HTR-8/SVneo (cell line): Measurements from ENCODE around the gene FEN1.

Experiments
- DNase-seq: peaks from one replicate; pipeline ENCODE4 v3.0.0; 2011; ENCODE audit warnings: low spot score, mixed read lengths; ENCODE audit not compliant: insufficient read length
- FAIRE-seq: peaks from 2 replicates; lab custom pipeline; 2011; peaks lifted over from hg19 to GRCh38; lab: Jason Lieb, UNC

The FEN1 gene

DNA sequence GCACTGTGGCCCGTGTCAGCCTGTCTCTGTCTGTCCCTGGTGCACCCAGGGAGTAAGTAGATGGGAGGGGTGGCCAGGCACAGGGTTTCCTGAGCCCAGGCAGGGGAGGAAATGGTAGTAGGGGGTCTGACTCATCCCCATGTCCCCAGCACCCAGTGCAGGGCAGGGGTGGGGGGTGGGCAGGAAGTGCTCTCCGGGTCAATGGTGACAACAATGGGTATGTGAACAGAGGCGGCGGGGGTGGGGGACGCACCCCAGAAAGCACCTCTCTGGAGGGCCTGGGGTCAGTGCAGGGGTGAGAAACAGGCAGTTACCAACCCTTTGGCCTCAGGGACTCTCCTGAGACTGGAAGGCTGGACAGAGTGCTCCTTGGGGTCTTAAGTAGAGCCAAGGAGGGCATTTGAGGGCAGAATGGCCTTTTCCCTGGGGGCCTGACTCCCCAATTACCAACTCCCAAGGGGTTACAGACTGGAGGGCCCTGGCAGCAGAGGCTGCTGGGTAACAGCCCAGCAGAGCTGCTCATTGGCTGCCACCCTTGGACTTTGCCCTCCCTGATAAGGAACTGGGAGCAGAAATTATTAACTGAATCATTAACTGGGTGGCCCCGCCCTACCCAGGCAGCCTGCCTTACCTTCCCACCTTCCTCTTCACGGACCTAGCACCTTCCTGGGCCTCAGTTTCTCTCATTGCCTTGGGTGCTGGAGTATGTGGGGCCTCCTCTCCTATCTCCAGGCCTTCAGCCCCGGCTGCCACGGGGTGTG is 36.1 kb upstream of the FEN1 start:
- FAIRE-seq (no peak), DNase-seq (peak; percentile 68)

GRCh38 chr11:61757213-61757862 is 35.4 kb upstream of the FEN1 start:
- DNase-seq (no peak), FAIRE-seq (no peak)

- no peak for DNase-seq
- FAIRE-seq = no peak
Measured at GRCh38 chr11:61760946-61761345, 31.8 kb upstream of the FEN1 start.

DNA sequence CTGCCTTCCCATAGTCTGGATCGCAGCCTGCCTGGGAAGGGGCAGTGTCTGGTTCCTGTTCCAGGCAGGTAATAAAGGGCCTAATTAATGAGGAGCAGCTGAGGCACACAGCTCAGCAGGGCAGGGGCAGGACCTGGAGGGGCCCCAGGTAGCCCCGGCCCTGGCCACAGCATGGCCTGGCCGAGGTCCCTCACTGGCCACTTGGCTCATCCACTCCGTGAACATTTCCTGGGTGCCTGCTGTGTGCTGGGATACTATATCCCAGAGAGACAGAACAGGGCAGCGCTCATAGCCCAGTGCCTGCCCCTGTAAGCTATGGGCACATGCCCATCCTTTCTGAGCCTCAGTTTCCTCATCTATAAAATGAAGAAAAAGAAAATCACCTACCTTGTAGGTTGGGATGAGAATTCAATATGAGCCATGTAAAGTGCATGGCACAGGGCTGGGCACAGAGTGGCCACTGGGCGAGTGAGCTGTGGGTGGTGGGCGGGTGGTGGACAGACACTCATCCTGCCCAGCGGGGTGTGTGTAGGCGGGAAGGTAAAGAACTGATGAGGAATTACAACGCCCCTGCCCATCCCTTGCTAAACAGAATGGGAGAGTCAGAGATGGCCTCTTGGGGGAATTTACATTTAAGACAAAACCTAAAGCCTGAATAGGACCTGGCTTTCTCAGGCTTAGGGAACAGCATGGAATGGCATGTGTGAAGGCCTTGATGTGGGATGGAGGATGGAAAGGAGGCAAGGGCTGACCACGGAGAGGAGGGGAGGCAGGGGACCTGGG is 31.1 kb upstream of the FEN1 start:
- no peak for DNase-seq
- FAIRE-seq = no peak

- FAIRE-seq (no peak), DNase-seq (no peak)
Measured at GRCh38 chr11:61762223-61762615, 30.5 kb upstream of the FEN1 start.

DNA sequence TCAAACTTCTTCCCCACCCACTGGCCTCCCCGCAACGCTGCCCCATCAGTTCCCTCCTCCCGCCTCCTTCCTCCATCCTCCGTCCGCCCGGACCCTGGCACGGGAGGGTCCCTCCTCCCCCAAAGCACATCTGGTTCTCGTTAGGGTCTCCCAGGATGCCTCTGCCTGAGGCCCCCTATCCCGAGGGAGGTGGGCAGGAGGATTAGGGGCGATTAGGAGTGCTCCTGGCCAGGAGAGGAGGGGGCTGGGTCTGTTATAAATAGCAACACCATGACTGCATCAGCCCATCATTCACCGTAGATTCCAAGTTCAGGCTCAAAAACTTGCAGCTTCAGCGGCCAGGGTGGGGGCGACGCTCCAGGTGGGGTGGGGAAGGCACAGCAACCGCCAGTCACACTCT is 29.9 kb upstream of the FEN1 start:
- FAIRE-seq (no peak), DNase-seq (no peak)

DNA sequence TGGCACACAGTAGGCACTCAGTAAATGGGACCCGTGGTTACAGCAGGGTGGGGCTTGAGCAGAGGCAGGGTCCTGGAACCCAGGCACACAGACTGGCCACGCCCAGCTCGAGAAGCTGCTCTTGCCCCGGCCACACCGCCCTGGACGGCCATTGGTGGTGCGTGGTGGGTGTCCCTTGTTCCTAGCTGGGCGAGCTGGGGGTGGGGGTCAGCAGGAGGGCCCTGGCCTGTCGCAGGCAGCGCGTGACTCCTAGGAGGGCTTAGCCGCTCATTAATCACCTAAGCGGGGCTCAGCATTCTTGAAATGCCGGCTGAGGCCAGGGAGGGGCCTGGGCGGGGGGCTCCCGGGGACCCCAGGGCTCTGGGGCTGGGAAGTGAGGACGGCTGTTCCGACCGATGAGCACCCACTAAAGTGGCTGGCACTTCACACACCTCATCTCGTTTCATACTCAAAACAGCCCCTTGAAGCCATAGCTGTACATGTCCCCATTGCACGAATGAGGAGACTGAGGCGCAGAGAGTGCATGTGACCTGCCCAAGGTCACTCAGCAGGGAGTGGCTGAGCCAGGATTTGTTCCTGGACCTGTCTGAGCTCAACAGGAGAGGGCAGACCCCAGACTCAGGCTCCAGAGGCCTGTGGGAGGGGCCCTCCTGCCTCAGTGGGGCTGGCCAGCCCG is 28.6 kb upstream of the FEN1 start:
- DNase-seq (no peak), FAIRE-seq (no peak)

- DNase-seq (no peak), FAIRE-seq (no peak)
Measured at GRCh38 chr11:61764606-61765260, 28.0 kb upstream of the FEN1 start.

DNA sequence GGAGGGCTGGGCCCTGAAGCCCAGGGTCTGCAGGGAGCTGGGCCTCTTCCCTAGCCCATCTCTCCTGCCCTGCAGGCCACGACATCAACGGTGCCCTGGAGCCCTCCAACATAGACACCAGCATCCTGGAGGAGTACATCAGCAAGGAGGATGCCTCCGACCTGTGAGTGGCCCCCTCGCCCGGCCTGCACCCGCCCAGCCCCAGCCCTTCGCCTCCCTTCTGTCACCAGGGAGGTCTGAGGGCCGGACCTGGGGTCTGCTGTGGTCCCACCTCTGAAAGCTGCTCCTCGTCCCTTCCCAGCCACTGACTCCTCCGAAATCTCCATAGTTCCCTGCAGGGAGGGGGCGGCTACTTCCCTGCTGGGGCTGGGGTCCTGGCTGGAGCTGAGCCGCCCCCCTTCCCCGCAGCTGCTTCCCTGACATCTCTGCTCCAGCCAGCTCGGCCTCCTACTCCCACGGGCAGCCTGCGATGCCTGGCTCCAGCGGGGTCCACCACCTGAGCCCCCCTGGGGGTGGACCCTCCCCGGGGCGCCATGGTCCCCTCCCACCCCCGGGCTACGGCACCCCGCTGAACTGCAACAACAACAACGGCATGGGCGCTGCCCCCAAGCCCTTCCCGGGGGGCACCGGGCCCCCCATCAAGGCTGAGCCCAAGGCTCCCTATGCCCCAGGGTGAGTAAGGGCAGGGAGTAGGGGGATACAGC is 27.0 kb upstream of the FEN1 start:
- no peak for DNase-seq
- FAIRE-seq = no peak

DNA sequence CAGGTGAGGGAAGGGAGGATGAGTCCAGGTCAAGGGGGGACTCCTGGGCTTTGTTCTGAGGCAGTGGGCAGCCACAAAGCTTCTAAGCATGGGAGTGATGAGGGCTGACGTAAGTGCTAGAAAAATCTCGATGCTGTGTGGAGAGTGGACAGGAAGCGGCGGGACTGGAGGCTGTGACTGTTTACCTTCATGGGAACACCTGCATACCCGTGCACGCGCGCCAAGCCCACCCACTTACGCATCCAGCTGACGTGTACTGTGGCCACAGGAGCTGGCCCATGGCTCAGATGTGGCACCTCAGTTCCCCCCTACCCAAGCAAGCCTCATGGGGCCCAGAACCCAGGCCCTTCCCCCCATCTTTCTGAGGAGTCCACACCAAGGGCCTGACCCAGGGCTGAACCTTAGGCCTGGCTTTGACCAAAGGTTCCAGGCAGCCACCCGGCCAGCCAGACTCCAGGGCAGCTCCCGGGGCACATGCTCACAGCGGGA is 26.3 kb upstream of the FEN1 start:
- DNase-seq (no peak), FAIRE-seq (no peak)

DNA sequence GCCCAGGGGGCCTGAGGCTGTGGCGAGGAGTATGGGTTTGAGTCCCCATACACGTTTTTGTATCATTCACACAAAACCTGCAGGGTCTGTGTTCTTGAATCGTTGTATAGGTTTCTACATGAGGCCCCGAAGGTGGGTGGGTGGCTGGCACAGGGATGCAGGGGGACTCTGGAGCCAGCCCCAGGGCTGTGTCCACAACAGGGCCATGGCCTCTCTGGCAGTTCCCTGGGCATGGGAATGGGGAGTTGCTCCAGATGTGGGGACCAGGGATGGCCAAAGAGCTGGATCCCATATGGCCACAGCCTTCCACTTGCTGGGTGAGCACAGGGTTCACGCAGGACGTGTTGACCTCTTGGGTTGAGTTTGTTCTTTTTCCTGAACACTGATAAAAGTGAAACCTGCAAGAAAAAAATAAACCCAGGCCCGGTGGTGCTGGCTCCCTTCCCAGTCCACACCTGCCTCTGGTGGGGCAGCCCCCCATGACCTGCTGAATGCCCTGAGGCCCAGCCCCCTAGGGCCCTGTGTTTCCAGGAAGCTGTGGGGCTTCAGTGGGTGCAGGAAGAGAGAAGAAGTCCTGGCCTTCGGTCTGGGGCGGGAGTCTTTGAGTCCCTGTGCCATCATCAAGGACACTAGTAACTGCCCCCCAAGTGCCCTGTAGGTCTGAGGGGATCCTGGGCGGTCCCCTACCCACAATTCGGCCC is 24.2 kb upstream of the FEN1 start:
- DNase-seq (no peak), FAIRE-seq (no peak)

DNA sequence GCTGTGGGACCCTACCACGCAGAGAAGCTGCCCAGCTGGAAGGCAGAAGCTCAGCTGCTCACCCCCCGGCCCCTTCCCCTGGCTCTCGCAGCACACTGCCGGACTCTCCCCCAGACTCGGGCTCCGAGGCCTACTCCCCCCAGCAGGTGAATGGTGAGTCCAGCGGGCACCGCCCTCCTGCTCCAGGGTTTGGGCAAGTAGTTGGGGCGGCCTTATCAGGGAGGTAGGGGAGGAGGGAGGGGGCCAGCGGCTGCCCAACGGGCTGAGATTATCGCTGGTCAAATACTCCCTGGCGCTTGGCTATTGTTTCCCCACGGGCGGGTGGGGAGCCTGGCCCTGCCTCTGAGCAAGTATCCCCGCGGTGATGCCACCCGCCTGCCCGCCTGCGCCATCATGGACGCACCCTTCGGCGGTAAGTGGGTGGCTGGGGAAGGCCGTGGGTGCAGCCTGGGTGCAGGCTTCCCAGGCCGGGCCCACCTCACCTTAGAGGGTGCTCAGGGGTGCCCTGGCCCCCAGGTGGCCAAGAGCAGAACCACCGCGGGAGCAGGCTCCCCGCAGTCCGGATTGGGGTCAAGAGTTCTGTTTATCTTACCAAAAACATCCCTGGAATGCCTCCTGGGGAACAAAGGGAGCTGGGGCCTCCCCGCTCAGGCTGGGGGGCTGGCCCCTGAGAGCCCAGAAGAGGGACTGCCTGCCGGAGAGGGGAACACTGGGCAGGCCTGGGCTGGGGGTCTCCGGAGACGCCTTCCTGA is 23.4 kb upstream of the FEN1 start:
- no peak for FAIRE-seq
- peak; percentile 33 for DNase-seq

- FAIRE-seq (no peak), DNase-seq (no peak)
Measured at GRCh38 chr11:61769946-61770683, 22.6 kb upstream of the FEN1 start.

GRCh38 chr11:61771195-61771894 is 21.4 kb upstream of the FEN1 start:
- DNase-seq (no peak), FAIRE-seq (no peak)

DNA sequence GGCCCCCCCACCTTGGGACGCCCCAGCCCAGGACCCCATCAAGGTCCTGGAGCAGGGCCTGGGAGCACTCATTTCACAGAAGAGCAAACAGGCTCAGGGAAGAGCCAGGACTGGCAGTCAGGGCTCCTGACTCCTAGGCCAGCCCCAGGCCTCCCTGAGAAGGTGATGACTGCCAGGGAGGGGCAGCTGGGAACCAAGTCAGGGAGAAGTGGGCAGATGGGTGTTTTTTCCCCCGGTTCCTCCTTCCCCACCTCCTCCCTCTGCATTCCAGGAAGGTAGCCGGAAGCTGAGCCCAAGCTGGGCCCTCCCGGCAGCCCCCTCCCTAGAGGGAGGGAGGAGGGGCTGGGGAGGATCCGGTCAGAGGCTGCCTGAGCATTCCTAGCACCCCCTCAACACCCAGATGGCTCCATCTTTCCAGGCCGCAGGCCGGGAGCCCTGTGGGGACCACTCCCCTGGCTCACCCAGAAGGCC is 20.7 kb upstream of the FEN1 start:
- FAIRE-seq = no peak

GRCh38 chr11:61773356-61773755 is 19.4 kb upstream of the FEN1 start:
- DNase-seq (no peak), FAIRE-seq (no peak)

More for the DNA sequence above, 20.7 kb upstream of the FEN1 start:
- peak; percentile 36 for DNase-seq

GRCh38 chr11:61773809-61774208 is 18.9 kb upstream of the FEN1 start:
- DNase-seq (no peak), FAIRE-seq (no peak)
